ENCODE results near the gene THAP10. TPM values are rescaled to one million over a fixed set of nuclear protein-coding genes. Genes with fewer than 3 reads are reported as not detected.

THAP10 gene
- total and polyA plus RNA-seq, 2 experiments from 2014 or later = 5.7 to 8.2 TPM

GRCh38 chr15:70936326-70936725, 44.1 kb upstream of the THAP10 start:
- H3K36me3 ChIP-seq (ENCODE audit: insufficient read depth) = no peaks in the 10 kb centered on the region
- H3K4me3 Mint-ChIP-seq = no peak overlapping the region
- H3K4me2 ChIP-seq = no peak overlapping the region
- no peaks in the 10 kb centered on the region for H3K36me3 Mint-ChIP-seq (ENCODE audit: low read depth)
- H3K9me3 Mint-ChIP-seq = no peaks in the 10 kb centered on the region
- no peaks in the 10 kb centered on the region for H3K79me2 ChIP-seq (replicated peaks; ENCODE audit: insufficient read depth)
- TF ChIP-seq, protein P1, sequence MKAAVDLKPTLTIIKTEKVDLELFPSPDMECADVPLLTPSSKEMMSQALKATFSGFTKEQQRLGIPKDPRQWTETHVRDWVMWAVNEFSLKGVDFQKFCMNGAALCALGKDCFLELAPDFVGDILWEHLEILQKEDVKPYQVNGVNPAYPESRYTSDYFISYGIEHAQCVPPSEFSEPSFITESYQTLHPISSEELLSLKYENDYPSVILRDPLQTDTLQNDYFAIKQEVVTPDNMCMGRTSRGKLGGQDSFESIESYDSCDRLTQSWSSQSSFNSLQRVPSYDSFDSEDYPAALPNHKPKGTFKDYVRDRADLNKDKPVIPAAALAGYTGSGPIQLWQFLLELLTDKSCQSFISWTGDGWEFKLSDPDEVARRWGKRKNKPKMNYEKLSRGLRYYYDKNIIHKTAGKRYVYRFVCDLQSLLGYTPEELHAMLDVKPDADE (IDR thresholded peaks at IDR 0.05) = no peak
- no peak for TF ChIP-seq CREB1 (CRISPR knock-in tag; IDR thresholded peaks at IDR 0.05; ENCODE audit: low read depth)
- no peak for TF ChIP-seq CTCF (conservative IDR thresholded peaks at IDR 0.05; ENCODE audit: low read depth in 2 of 2)
- TF ChIP-seq POLR2AphosphoS5 (IDR thresholded peaks at IDR 0.05; ENCODE audit: low read depth) = no peak
- TF ChIP-seq STAT1 (IDR thresholded peaks at IDR 0.05; ENCODE audit: unreplicated experiment) = no peak
- TF ChIP-seq ZNF114 (CRISPR knock-in tag; IDR thresholded peaks at IDR 0.05) = no peak
- peaks cover 10% of the 10 kb centered on the region for H3K4me1 ChIP-seq (ENCODE audit: insufficient read depth)
- H3K27ac Mint-ChIP-seq = no peak overlapping the region
- H4K20me1 ChIP-seq (replicated peaks; ENCODE audit: insufficient read depth) = no peaks in the 10 kb centered on the region
- no peaks in the 10 kb centered on the region for H3F3A ChIP-seq (replicated peaks; ENCODE audit: low read depth)
- DNase-seq (ENCODE audit: low spot score) (no peak), ATAC-seq (no peak; the same call in 2 of the 3 replicates)
- H3K9me2 ChIP-seq (ENCODE audit: insufficient read depth) = no peaks in the 10 kb centered on the region
- no peak overlapping the region for H2AFZ ChIP-seq
- no peaks in the 10 kb centered on the region for H3K27me3 Mint-ChIP-seq (ENCODE audit: insufficient read depth, low read depth, poor library complexity)
- no peak overlapping the region for H3K4me3 ChIP-seq
- H3K27me3 ChIP-seq (ENCODE audit: insufficient read depth) = no peaks in the 10 kb centered on the region
- peaks cover 8% of the 10 kb centered on the region; the same call in 2 of the 3 replicates for H3K4me1 Mint-ChIP-seq
- no peak overlapping the region for H3K27ac ChIP-seq (ENCODE audit: low read depth)

DNA sequence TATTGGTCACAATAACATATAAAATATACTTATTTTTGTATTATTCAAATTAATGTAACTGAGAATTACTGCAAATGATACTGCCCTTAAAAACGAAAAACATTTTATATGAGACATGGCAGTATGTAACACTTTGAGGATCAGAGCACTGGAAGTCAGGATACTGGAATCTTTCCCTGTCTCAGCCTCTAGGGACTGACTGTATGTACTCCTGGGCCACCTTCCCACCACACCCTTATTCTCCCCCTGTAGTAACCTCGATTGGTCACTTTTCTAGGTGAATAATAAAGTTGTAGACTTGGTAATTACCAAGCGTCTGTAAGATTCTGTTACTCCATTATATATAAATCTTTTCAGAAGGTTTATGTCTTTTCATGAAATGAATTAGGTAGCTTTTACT, 43.4 kb upstream of the THAP10 start:
- H3K27me3 Mint-ChIP-seq (ENCODE audit: insufficient read depth, low read depth, poor library complexity) = no peaks in the 10 kb centered on the region
- TF ChIP-seq JUNB (IDR thresholded peaks at IDR 0.05; ENCODE audit: unreplicated experiment) = no peak
- TF ChIP-seq CTCF (conservative IDR thresholded peaks at IDR 0.05; ENCODE audit: low read depth in 2 of 2) = no peak
- no peak for TF ChIP-seq REST (IDR thresholded peaks at IDR 0.05; ENCODE audit: unreplicated experiment)
- no peak for TF ChIP-seq NANOG (IDR thresholded peaks at IDR 0.05; ENCODE audit: borderline replicate concordance)
- TF ChIP-seq, protein P1 (IDR thresholded peaks at IDR 0.05) = no peak
- TF ChIP-seq EZH2 (IDR thresholded peaks at IDR 0.05; ENCODE audit: low read depth, unreplicated experiment) = no peak
- TF ChIP-seq POLR2AphosphoS5 (IDR thresholded peaks at IDR 0.05; ENCODE audit: low read depth) = no peak
- TF ChIP-seq STAT1 (IDR thresholded peaks at IDR 0.05; ENCODE audit: unreplicated experiment) = no peak
- TF ChIP-seq CREB1 (CRISPR knock-in tag; IDR thresholded peaks at IDR 0.05; ENCODE audit: low read depth) = no peak
- TF ChIP-seq ZNF114 (CRISPR knock-in tag; IDR thresholded peaks at IDR 0.05) = no peak
- no peak for TF ChIP-seq EZH2phosphoT487 (IDR thresholded peaks at IDR 0.05; ENCODE audit: unreplicated experiment)
- no peak for TF ChIP-seq ZNF331 (CRISPR knock-in tag; IDR thresholded peaks at IDR 0.05; ENCODE audit: low read depth)

More for the DNA sequence above, 43.4 kb upstream of the THAP10 start:
- Histone ChIP-seq H3K27ac (ENCODE audit: low read depth) (no peak overlapping the region), H3K79me2 (replicated peaks; ENCODE audit: insufficient read depth) (no peaks in the 10 kb centered on the region), H3K4me2 (no peak overlapping the region), H3K36me3 (ENCODE audit: insufficient read depth) (no peaks in the 10 kb centered on the region), H3K9me2 (ENCODE audit: insufficient read depth) (no peaks in the 10 kb centered on the region), H3K4me3 (no peak overlapping the region), H3K4me1 (ENCODE audit: insufficient read depth) (peaks cover 7% of the 10 kb centered on the region), H4K20me1 (replicated peaks; ENCODE audit: insufficient read depth) (no peaks in the 10 kb centered on the region), H3K27me3 (ENCODE audit: insufficient read depth) (no peaks in the 10 kb centered on the region), H3F3A (replicated peaks; ENCODE audit: low read depth) (no peaks in the 10 kb centered on the region), H2AFZ (no peak overlapping the region)
- no peak overlapping the region for H3K27ac Mint-ChIP-seq
- H3K9me3 Mint-ChIP-seq = no peaks in the 10 kb centered on the region
- H3K4me3 Mint-ChIP-seq = no peak overlapping the region
- H3K4me1 Mint-ChIP-seq = peaks cover 8% of the 10 kb centered on the region; the same call in 2 of the 3 replicates
- no peaks in the 10 kb centered on the region for H3K36me3 Mint-ChIP-seq (ENCODE audit: low read depth)
- DNase-seq (ENCODE audit: low spot score) = peak; percentile 50
- ATAC-seq = peak; percentile 91

Data from GM23338 (cell line).